Hepatocyte (in vitro differentiated cells): ENCODE data around the gene LONP2. TPM values are rescaled to one million over a fixed set of nuclear protein-coding genes. Genes with fewer than 3 reads are reported as not detected.

Experiments
- DNase-seq: peaks from one replicate; pipeline ENCODE4 v3.0.0-alpha.2; 2016; ENCODE audit warnings: low spot score
- H2AFZ ChIP-seq: fragments of 200-600 bp; sonication (generic); 2 replicates; pipeline ENCODE4 v1.6.0; 2016; ENCODE audit warnings: antibody characterized with exemption, mild to moderate bottlenecking
- H3K27ac ChIP-seq: fragments of 200-600 bp; sonication (generic); 2 replicates; pipeline ENCODE4 v1.5.1; 2016; ENCODE audit warnings: mild to moderate bottlenecking
- H3K27me3 ChIP-seq: fragments of 200-600 bp; sonication (generic); 2 replicates; pipeline ENCODE4 v1.6.1; 2016
- H3K36me3 ChIP-seq: fragments of 200-600 bp; sonication (generic); replicated peaks from 2 replicates; pipeline ENCODE4 v1.5.1; 2016; ENCODE audit warnings: low read depth; ENCODE audit not compliant: insufficient read depth
- H3K4me1 ChIP-seq: fragments of 200-600 bp; sonication (generic); 2 replicates; pipeline ENCODE4 v1.5.1; 2016; ENCODE audit warnings: mild to moderate bottlenecking, moderate library complexity; ENCODE audit not compliant: insufficient read depth
- H3K4me2 ChIP-seq: fragments of 200-600 bp; sonication (generic); 2 replicates; pipeline ENCODE4 v1.6.0; 2016
- H3K4me3 ChIP-seq: fragments of 200-600 bp; sonication (generic); 2 replicates; pipeline ENCODE4 v1.5.1; 2016; ENCODE audit warnings: mild to moderate bottlenecking
- H3K79me2 ChIP-seq: fragments of 200-600 bp; sonication (generic); 2 replicates; pipeline ENCODE4 v1.6.0; 2017; ENCODE audit warnings: mild to moderate bottlenecking
- H3K9me2 ChIP-seq: fragments of 200-600 bp; sonication (generic); replicated peaks from 2 replicates; pipeline ENCODE4 v1.6.0; 2017; ENCODE audit warnings: mild to moderate bottlenecking; ENCODE audit not compliant: insufficient read depth
- H3K9me3 ChIP-seq: fragments of 200-600 bp; sonication (generic); 2 replicates; pipeline ENCODE4 v1.5.1; 2016; ENCODE audit warnings: low read depth, mild to moderate bottlenecking
- H4K20me1 ChIP-seq: fragments of 200-600 bp; sonication (generic); 2 replicates; pipeline ENCODE4 v1.6.0; 2016; ENCODE audit warnings: mild to moderate bottlenecking; ENCODE audit not compliant: insufficient read depth, poor library complexity, severe bottlenecking
- CTCF ChIP-seq: fragments of 200-600 bp; sonication (generic); IDR thresholded peaks from 2 replicates; pipeline ENCODE4 v1.5.1; 2016; ENCODE audit warnings: antibody characterized with exemption, mild to moderate bottlenecking; ENCODE audit not compliant: poor library complexity
- EZH2 ChIP-seq: fragments of 200-600 bp; sonication (generic); IDR thresholded peaks from 2 replicates; pipeline ENCODE4 v1.6.1; 2016; ENCODE audit warnings: antibody characterized with exemption, mild to moderate bottlenecking, borderline replicate concordance
- EZH2phosphoT487 ChIP-seq: fragments of 200-600 bp; sonication (generic); IDR thresholded peaks from one replicate; pipeline ENCODE4 v1.6.1; 2018; ENCODE audit warnings: antibody characterized with exemption, mild to moderate bottlenecking, low read depth, moderate library complexity; ENCODE audit not compliant: unreplicated experiment, severe bottlenecking
- WGBS: methylation state at CpG from one replicate; pipeline ENCODE4 v1.1.6; 2016; ENCODE audit warnings: low lambda C conversion rate; ENCODE audit errors: missing lambda C conversion rate; 5-methylcytosine and 5-hydroxymethylcytosine counted together
- polyA plus RNA-seq: library from polyadenylated mRNA; unstranded; fragments of >200 nt; fragmentation: Nextera tagmentation; extraction: Ambion mirVana; gene quantifications from 2 replicates; pipeline ENCODE4 v1.2.1, GENCODE V29; 2016
- total RNA-seq: library from RNA; depleted of rRNA; stranded (reverse); fragments of >200 nt; gene quantifications from 2 replicates; pipeline ENCODE4 v1.2.3, GENCODE V29; 2014

Gene LONP2
- total and polyA plus RNA-seq, 2 experiments from 2014 or later = 30.1 to 56.8 TPM

- DNase-seq = no peak
- H3K9me2 ChIP-seq = no peaks in the 10 kb centered on the region
- no peaks in the 10 kb centered on the region for H3K27me3 ChIP-seq
- 97% methylated on average over 5 of the region's 5 CpGs for WGBS
- peaks cover 25% of the 10 kb centered on the region for H3K79me2 ChIP-seq
- TF ChIP-seq EZH2 = no peak
- no peak for TF ChIP-seq CTCF
- TF ChIP-seq EZH2phosphoT487 = no peak
- H2AFZ ChIP-seq = no peak overlapping the region
- H3K4me2 ChIP-seq = no peak overlapping the region
- H4K20me1 ChIP-seq = no peaks in the 10 kb centered on the region
- no peaks in the 10 kb centered on the region for H3K36me3 ChIP-seq
- H3K27ac ChIP-seq = peak overlapping the region; percentile 77
- peaks cover 11% of the 10 kb centered on the region for H3K4me1 ChIP-seq
- H3K9me3 ChIP-seq = no peaks in the 10 kb centered on the region
- H3K4me3 ChIP-seq = no peak overlapping the region
Measured at GRCh38 chr16:48277158-48277557, 33.1 kb downstream of the LONP2 start.

- peaks cover 11% of the 10 kb centered on the region for H3K4me1 ChIP-seq
- H3K4me3 ChIP-seq = no peak overlapping the region
- no peaks in the 10 kb centered on the region for H3K36me3 ChIP-seq
- H3K27me3 ChIP-seq = no peaks in the 10 kb centered on the region
- H2AFZ ChIP-seq = no peak overlapping the region
- no peak overlapping the region for H3K4me2 ChIP-seq
- no peak overlapping the region for H3K27ac ChIP-seq
- no peaks in the 10 kb centered on the region for H4K20me1 ChIP-seq
- no peaks in the 10 kb centered on the region for H3K9me2 ChIP-seq
- H3K9me3 ChIP-seq = no peaks in the 10 kb centered on the region
- WGBS = 93% methylated on average over 2 of the region's 2 CpGs
- peaks cover 24% of the 10 kb centered on the region for H3K79me2 ChIP-seq
- DNase-seq = no peak
- no peak for TF ChIP-seq CTCF
- no peak for TF ChIP-seq EZH2
- no peak for TF ChIP-seq EZH2phosphoT487
Measured at GRCh38 chr16:48279199-48279598, 35.1 kb downstream of the LONP2 start.

- no peaks in the 10 kb centered on the region for H4K20me1 ChIP-seq
- no peak overlapping the region for H3K4me3 ChIP-seq
- no peaks in the 10 kb centered on the region for H3K36me3 ChIP-seq
- 92% methylated on average over 2 of the region's 2 CpGs for WGBS
- no peak overlapping the region for H3K27ac ChIP-seq
- H3K4me2 ChIP-seq = no peak overlapping the region
- no peaks in the 10 kb centered on the region for H3K9me3 ChIP-seq
- H3K4me1 ChIP-seq = peaks cover 8% of the 10 kb centered on the region
- no peak overlapping the region for H2AFZ ChIP-seq
- no peaks in the 10 kb centered on the region for H3K27me3 ChIP-seq
- H3K79me2 ChIP-seq = peaks cover 24% of the 10 kb centered on the region
- H3K9me2 ChIP-seq = no peaks in the 10 kb centered on the region
- TF ChIP-seq CTCF = no peak
- no peak for TF ChIP-seq EZH2phosphoT487
- TF ChIP-seq EZH2 = no peak
- no peak for DNase-seq
Measured at GRCh38 chr16:48280546-48280945, 36.4 kb downstream of the LONP2 start.
